Left colon (tissue), 2 donors: ENCODE results near the gene NTMT1. TPM values are rescaled to one million over a fixed set of nuclear protein-coding genes. Genes with fewer than 3 reads are reported as not detected.

Experiments used
- ATAC-seq: fragments of 200-7000 bp; cut with Tn5 transposase; one replicate; pipeline ENCODE4 v1.9.1; 2020; ENCODE audit warnings: mild to moderate bottlenecking, moderate library complexity
- DNase-seq, 2 donors: peaks; one replicate each; pipeline ENCODE4 v3.0.0-alpha.2; 2020
- intact Hi-C, 2 donors: fragments of 100-400 bp; cut with DNase I in 1 of 2; cut with micrococcal nuclease in 1 of 2; formaldehyde crosslinking; loops; one replicate each; pipeline versions ENCODE4 v1.11.2 to v1.14.0; 2022; cut with DNase I, micrococcal nuclease
- total RNA-seq, 2 donors: library from RNA; stranded (reverse); fragmentation: NEBNext Ultra II Directional; extraction: Animal tissue kit (Norgen Biotek cat#: 25700); gene quantifications; one replicate each; pipeline ENCODE4 v1.2.1, GENCODE V29; 2021
- donor health status: DM: no; HTN: no; CAD: no.
- donor health status: DM: yes; HTN: yes; CAD: no.

Gene NTMT1
- total RNA-seq, 2 donors from 2014 or later: 23.2 to 25.8 TPM

GRCh38 chr9:129641750-129642585 lies 16.0 kb downstream of the NTMT1 start, which contains the start of gene ASB6:
Gene ASB6 (minus strand): TSS chr9:129642151. CDS start chr9:129641999, 152 bp downstream.
- peak; percentile 91 for ATAC-seq
- peak; percentile 96 to 97 for DNase-seq
- intact Hi-C loops: loop anchor here in 1 of 2 donors (5.0 kb wide), 1 partner anchor 140 kb away; no protein-coding TSS in a partner anchor

DNA sequence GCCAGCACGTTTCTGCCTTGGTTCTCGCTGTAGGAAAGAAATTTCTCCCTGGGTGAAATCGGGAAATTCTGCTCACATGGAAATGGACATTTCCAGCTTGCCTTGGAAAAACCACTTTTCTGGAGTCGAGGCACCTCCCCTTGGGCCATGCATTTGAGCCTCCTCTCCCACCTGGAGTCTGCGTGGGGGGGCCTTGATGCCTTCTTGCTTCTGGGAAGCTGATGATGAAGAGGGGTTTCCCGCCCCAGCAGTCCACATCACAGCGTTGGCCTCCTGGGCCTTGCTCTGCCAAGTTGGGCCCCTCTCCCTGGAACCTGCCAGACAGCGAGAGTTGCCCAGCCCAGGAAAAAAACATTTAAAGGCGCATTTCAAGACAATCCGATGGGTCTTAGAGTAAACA lies 17.7 kb downstream of the NTMT1 start:
- ATAC-seq (no peak), DNase-seq (no peak)
- intact Hi-C loops: loop anchor here in 1 of 2 donors (5.0 kb wide), 1 partner anchor 139 kb away; no protein-coding TSS in a partner anchor

GRCh38 chr9:129644365-129644764 lies 18.4 kb downstream of the NTMT1 start:
- ATAC-seq (no peak), DNase-seq (no peak)
- intact Hi-C loops: loop anchor here in 1 of 2 donors (5.0 kb wide), 1 partner anchor 138 kb away; no protein-coding TSS in a partner anchor

DNA sequence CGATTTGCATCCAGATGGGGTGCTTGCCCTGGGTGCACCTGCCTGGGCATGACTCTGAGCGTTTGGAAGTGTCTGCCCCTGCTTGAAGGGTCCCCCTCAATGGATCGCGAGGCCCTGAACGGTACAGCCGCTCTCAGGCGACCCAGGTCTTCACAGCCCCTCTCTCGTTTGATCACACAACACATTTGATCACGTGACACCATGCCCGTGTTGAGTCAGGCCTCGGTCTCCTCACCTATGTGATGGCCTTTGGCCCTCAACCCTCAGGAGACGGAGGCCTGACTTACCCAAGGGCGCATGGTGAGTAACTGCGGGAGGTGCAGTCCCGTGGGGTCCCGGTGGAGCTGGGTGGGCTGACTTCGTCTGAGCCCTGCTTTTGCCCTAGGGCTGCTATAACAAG lies 18.9 kb downstream of the NTMT1 start:
- intact Hi-C loops: loop anchor here in 1 of 2 donors (5.0 kb wide), 1 partner anchor 137 kb away; no protein-coding TSS in a partner anchor
- no peak for ATAC-seq
- DNase-seq: no peak

GRCh38 chr9:129646252-129646651 lies 20.3 kb downstream of the NTMT1 start:
- no peak for DNase-seq
- intact Hi-C loops: no loop called here
- no peak for ATAC-seq

DNA sequence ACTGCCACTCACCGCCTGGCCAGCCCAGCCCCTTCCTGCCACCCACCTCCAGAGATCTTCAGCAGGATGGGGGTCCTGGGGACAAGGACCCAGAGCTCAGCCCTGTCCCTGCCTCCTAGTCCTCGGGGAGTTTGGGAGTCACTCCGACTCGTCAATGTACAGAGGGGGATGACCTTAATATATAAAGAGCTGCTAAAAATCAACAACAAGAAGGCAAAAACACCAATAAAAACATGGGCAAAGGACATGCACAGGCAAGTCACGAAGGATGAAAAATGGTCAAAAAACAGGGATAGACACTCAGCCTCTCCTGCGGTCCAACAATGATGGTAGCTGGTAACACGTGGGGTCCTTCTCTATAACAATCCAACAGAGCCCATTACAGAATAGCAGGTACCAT lies 20.7 kb downstream of the NTMT1 start:
- intact Hi-C loops: no loop called here
- DNase-seq (no peak), ATAC-seq (no peak)

DNA sequence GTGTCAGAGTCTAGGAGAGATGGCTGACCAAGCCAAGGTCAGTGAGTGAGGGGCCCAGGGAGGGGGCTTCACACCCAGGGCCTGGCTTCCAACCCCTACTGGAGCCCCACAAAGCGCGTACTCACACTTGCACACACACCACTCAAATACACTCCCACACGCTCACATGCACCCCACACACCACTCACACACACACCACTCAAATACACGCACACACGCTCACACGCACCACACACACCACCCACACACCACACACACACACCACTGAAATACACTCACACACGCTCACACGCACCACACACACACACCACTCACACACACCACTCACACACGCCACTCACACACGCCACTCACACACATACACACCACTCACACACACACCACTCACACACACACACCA lies 21.7 kb downstream of the NTMT1 start:
- intact Hi-C loops: no loop called here
- ATAC-seq (no peak), DNase-seq (no peak)

GRCh38 chr9:129648092-129648763 lies 22.3 kb downstream of the NTMT1 start:
- ATAC-seq (no peak), DNase-seq (no peak)
- intact Hi-C loops: no loop called here

DNA sequence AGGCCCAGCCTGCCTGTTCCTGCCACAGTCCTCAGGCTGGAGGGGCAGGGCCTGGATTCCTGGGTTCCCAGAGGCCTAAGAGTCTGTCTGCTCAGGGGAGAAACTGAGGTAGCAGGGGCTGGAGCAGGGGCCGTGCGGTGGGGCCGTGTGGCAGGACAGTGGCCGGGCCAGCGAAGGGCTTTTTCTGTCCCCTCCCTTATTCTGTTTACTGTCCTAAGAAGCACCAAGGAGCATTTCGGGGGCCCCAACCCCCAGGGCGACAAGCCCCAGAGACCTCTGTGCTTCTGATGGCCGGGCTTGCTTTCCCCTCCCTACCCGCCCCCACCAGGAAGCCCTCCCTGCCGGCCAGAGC lies 22.8 kb downstream of the NTMT1 start:
- intact Hi-C loops: no loop called here
- DNase-seq (no peak), ATAC-seq (no peak)

GRCh38 chr9:129649726-129650679 lies 24.0 kb downstream of the NTMT1 start:
- DNase-seq: no peak
- intact Hi-C loops: no loop called here
- no peak for ATAC-seq

GRCh38 chr9:129650680-129651235 lies 24.8 kb downstream of the NTMT1 start:
- no peak for DNase-seq
- intact Hi-C loops: no loop called here
- no peak for ATAC-seq

DNA sequence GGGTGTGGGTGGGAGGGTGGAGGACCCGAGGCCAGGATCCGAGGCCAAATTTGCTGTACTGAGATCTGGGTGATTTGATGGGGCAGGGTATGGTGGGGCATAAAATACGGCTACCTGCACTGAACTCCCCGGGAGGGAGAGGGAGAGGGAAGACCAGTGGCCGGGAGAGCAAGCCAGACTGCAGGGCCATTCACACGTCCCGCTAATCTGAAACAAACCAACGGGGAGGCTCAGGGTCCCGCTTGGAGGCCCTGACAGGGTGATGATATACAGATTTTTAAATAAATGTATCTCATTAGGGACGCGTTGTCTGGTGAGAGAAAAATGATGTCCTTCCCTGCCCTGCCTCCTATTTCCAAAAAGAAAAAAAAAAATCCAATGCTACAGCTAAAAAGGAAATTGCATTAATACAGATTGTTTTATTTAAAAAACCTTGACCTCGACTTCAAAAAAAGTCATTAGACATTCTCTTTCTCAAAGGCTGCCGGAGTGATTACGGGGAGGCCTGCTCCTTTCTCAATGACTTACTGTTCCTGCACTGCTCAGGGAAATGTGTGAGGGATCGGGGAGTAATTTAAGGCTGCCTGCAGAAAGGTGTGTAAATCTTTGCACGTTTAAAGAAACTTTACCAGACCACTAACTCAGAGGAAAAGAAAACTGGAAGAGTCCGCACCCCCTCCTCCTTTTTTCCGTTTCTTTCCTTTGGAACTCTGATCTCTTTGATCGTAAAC lies 28.0 kb downstream of the NTMT1 start:
- intact Hi-C loops: no loop called here
- DNase-seq (no peak), ATAC-seq (no peak)

DNA sequence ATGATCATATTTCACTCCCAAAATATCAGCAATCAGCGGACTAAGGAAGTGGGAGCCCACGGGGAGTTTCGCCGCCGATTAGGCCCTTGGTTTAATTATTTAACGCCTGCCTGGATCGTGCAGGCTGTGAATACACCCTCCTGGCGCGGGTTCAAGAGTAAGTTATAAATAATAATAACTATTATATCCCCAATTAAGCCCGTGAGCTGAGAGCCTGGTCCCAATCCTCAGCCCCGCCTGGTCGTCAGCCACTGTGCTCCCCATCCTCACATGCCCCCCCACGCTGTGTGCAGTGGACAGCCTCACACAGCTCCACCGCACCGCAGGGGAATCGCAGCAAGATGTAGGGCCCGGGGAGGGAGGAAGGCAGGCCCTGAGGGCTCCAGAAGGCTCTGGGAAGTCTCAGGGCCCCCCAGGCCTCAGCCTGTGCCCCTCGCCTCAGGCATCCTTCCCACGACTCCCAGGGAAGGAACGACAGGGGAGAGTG lies 28.6 kb downstream of the NTMT1 start:
- DNase-seq (no peak), ATAC-seq (no peak)
- intact Hi-C loops: no loop called here

GRCh38 chr9:129655154-129655553 lies 29.2 kb downstream of the NTMT1 start:
- ATAC-seq (no peak), DNase-seq (no peak)
- intact Hi-C loops: no loop called here

- ATAC-seq: no peak
- intact Hi-C loops: no loop called here
- DNase-seq: no peak
Measured at GRCh38 chr9:129655696-129656095, 29.7 kb downstream of the NTMT1 start.

GRCh38 chr9:129656795-129657390 lies 30.9 kb downstream of the NTMT1 start:
- no peak for DNase-seq

GRCh38 chr9:129661029-129661428 lies 35.1 kb downstream of the NTMT1 start:
- no peak for DNase-seq
- intact Hi-C loops: loop anchor here in 1 of 2 donors (10.0 kb wide), 1 partner anchor 64 kb away; no protein-coding TSS in a partner anchor
- peak; percentile 67 for ATAC-seq

More at GRCh38 chr9:129656795-129657390, 30.9 kb downstream of the NTMT1 start:
- intact Hi-C loops: no loop called here
- ATAC-seq: peak; percentile 52
